Small intestine (tissue), 7 donors: ENCODE measurements around the gene SDC4. TPM values are rescaled to one million over a fixed set of nuclear protein-coding genes. Genes with fewer than 3 reads are reported as not detected.
A peak's percentile ranks its signal among the peaks of the same experiment; 100 is the strongest.
"Not testable (repeated sequence)": the region's sequence is repeated elsewhere in the genome, so short reads cannot be mapped to it uniquely, and the experiment has no call there.

ENCODE experiments used
- DNase-seq, 2 donors: peaks; one replicate each; pipeline versions ENCODE4 v3.0.0 to v3.0.0-alpha.2; 2013
- FAIRE-seq: peaks from 2 replicates; lab custom pipeline; 2012; peaks lifted over from hg19 to GRCh38; lab: Jason Lieb, UNC
- H3K27ac ChIP-seq, 3 donors: one replicate each; pipeline ENCODE4 v1.5.1; 2013; ENCODE audit warnings: low read length in 2 of 3, mild to moderate bottlenecking in 2 of 3, control low read depth in 1 of 3, inconsistent platforms in 1 of 3, low read depth in 1 of 3, moderate library complexity in 1 of 3
- H3K27me3 ChIP-seq, 3 donors: one replicate each; pipeline ENCODE4 v1.6.1; 2013; ENCODE audit warnings: low read length in 3 of 3, inconsistent platforms in 1 of 3; ENCODE audit not compliant: control insufficient read depth in 3 of 3, insufficient read depth in 3 of 3
- H3K36me3 ChIP-seq, 3 donors: one replicate each; pipeline ENCODE4 v1.6.1; 2013; ENCODE audit warnings: low read length in 3 of 3, inconsistent platforms in 1 of 3, low read depth in 1 of 3, mild to moderate bottlenecking in 1 of 3, moderate library complexity in 1 of 3; ENCODE audit not compliant: control insufficient read depth in 3 of 3, insufficient read depth in 2 of 3
- H3K4me1 ChIP-seq, 3 donors: one replicate each; pipeline ENCODE4 v1.6.1; 2013; ENCODE audit warnings: low read length in 2 of 3, inconsistent platforms in 1 of 3, low read depth in 1 of 3, mild to moderate bottlenecking in 1 of 3, moderate library complexity in 1 of 3; ENCODE audit not compliant: control insufficient read depth in 3 of 3, insufficient read depth in 2 of 3
- H3K4me3 ChIP-seq, 3 donors: one replicate each; pipeline ENCODE4 v1.5.1; 2013; ENCODE audit warnings: low read length in 3 of 3, control low read depth in 1 of 3, inconsistent platforms in 1 of 3, low read depth in 1 of 3, mild to moderate bottlenecking in 1 of 3, moderate library complexity in 1 of 3
- H3K9me3 ChIP-seq, 2 donors: one replicate each; pipeline ENCODE4 v1.6.1; 2013; ENCODE audit warnings: low read depth in 1 of 2, low read length in 1 of 2; ENCODE audit not compliant: control insufficient read depth in 2 of 2, insufficient read depth in 1 of 2
- WGBS, 3 donors: extraction: QIAGEN DNeasy Blood & Tissue Kit; methylation state at CpG; one replicate each; pipeline ENCODE4 v1.1.7; 2013; 5-methylcytosine and 5-hydroxymethylcytosine counted together
- polyA plus RNA-seq, 4 donors: library from polyadenylated mRNA; stranded (reverse) in 3 of 4; unstranded in 1 of 4; fragments of 200-250 nt in 3 of 4; fragments of 120-200 nt in 1 of 4; gene quantifications; one replicate each; pipeline versions ENCODE4 v1.2.1 to v1.2.3, GENCODE V29; 2013
- donor health status: healthy with polysubstance abuse.
- donor health status: control.
- donor health status: control.
- donor health status: Bipolar disorder and iron deficiency.
- donor health status: healthy.

Gene SDC4
- polyA plus RNA-seq, 4 donors: 14.3 to 95.8 (median 23.5) TPM

- Histone ChIP-seq H3K27ac (no peak overlapping the region), H3K9me3 (no peaks in the 10 kb centered on the region), H3K27me3 (no peaks in the 10 kb centered on the region), H3K4me3 (no peak overlapping the region), H3K36me3 (no peaks in the 10 kb centered on the region), H3K4me1 (peaks cover 4 to 7% (median 5%) of the 10 kb centered on the region in 3 donors)
- 84 to 94% (median 94%) methylated on average over 3 of the region's 3 CpGs for WGBS, 3 donors
- FAIRE-seq (no peak), DNase-seq (no peak)
Observed at GRCh38 chr20:45352729-45353128, 4.5 kb upstream of the SDC4 start.

- 93 to 95% (median 95%) methylated on average over 10 of the region's 10 CpGs for WGBS, 3 donors
- not testable (repeated sequence) for H3K4me1 ChIP-seq, H3K27ac ChIP-seq, H3K9me3 ChIP-seq, H3K27me3 ChIP-seq, H3K4me3 ChIP-seq, FAIRE-seq, DNase-seq, H3K36me3 ChIP-seq
Observed at GRCh38 chr20:45350795-45351194, 2.6 kb upstream of the SDC4 start.

GRCh38 chr20:45350217-45350616, 2.0 kb upstream of the SDC4 start:
- no peak for DNase-seq
- Histone ChIP-seq H3K4me3 (no peak overlapping the region), H3K27ac (no peak overlapping the region), H3K36me3 (peaks cover 0 to 10% (median 0%) of the 10 kb centered on the region in 3 donors), H3K4me1 (peaks cover 0 to 16% (median 2%) of the 10 kb centered on the region in 3 donors), H3K27me3 (no peaks in the 10 kb centered on the region), H3K9me3 (no peaks in the 10 kb centered on the region)
- WGBS, 3 donors: 28 to 52% (median 45%) methylated on average over 1 of the region's 1 CpG
- FAIRE-seq: no peak

- WGBS, 3 donors: 2 to 21% (median 8%) methylated on average over 10 of the region's 10 CpGs
- no peaks in the 10 kb centered on the region for H3K9me3 ChIP-seq
- peak; percentile 63 to 71 for DNase-seq
- H3K4me1 ChIP-seq: peaks cover 0 to 38% (median 9%) of the 10 kb centered on the region in 3 donors
- H3K36me3 ChIP-seq: peaks cover 0 to 15% (median 0%) of the 10 kb centered on the region in 3 donors
- peak overlapping the region; percentile 94 to 96 (median 95) for H3K27ac ChIP-seq
- FAIRE-seq: no peak
- H3K4me3 ChIP-seq: peak overlapping the region; percentile 74 to 87 (median 81)
- no peaks in the 10 kb centered on the region for H3K27me3 ChIP-seq
Observed at GRCh38 chr20:45347297-45347935, 808 bp downstream of the SDC4 start.

- peaks cover 0 to 43% (median 9%) of the 10 kb centered on the region in 3 donors for H3K4me1 ChIP-seq
- FAIRE-seq (no peak), DNase-seq (no peak)
- no peaks in the 10 kb centered on the region for H3K27me3 ChIP-seq
- peak overlapping the region; percentile 74 to 87 (median 81) for H3K4me3 ChIP-seq
- no peaks in the 10 kb centered on the region for H3K9me3 ChIP-seq
- 17 to 58% (median 32%) methylated on average over 5 of the region's 5 CpGs for WGBS, 3 donors
- H3K36me3 ChIP-seq: peaks cover 0 to 19% (median 0%) of the 10 kb centered on the region in 3 donors
- peak overlapping the region; percentile 94 to 96 (median 95) for H3K27ac ChIP-seq
Observed at GRCh38 chr20:45346851-45347250, 1.4 kb downstream of the SDC4 start.

GRCh38 chr20:45346291-45346718, 1.9 kb downstream of the SDC4 start:
- Histone ChIP-seq H3K27ac (peak overlapping the region; percentile 94 to 96 (median 95)), H3K27me3 (no peaks in the 10 kb centered on the region), H3K9me3 (no peaks in the 10 kb centered on the region), H3K4me3 (peak overlapping the region in 2 of 3 donors; percentile 81 to 87), H3K36me3 (peaks cover 0 to 24% (median 0%) of the 10 kb centered on the region in 3 donors), H3K4me1 (peaks cover 0 to 49% (median 9%) of the 10 kb centered on the region in 3 donors)
- FAIRE-seq: no peak
- 15 to 53% (median 32%) methylated on average over 3 of the region's 3 CpGs for WGBS, 3 donors
- DNase-seq: no peak

- Histone ChIP-seq H3K36me3 (peaks cover 0 to 32% (median 0%) of the 10 kb centered on the region in 3 donors), H3K4me3 (peak overlapping the region in 2 of 3 donors; percentile 81 to 87), H3K9me3 (no peaks in the 10 kb centered on the region), H3K27ac (peak overlapping the region; percentile 94 to 96 (median 95)), H3K27me3 (no peaks in the 10 kb centered on the region), H3K4me1 (peaks cover 3 to 59% (median 9%) of the 10 kb centered on the region in 3 donors)
- FAIRE-seq (no peak), DNase-seq (peak; percentile 48 to 70)
- 14 to 54% (median 33%) methylated on average over 9 of the region's 9 CpGs for WGBS, 3 donors
Observed at GRCh38 chr20:45345104-45345936, 2.9 kb downstream of the SDC4 start.

GRCh38 chr20:45344168-45344860, 3.9 kb downstream of the SDC4 start:
- WGBS, 3 donors: 14 to 44% (median 28%) methylated on average over 9 of the region's 9 CpGs
- DNase-seq: peak; percentile 80 to 82
- no peaks in the 10 kb centered on the region for H3K27me3 ChIP-seq
- H3K9me3 ChIP-seq: no peaks in the 10 kb centered on the region
- H3K36me3 ChIP-seq: peaks cover 0 to 40% (median 0%) of the 10 kb centered on the region in 3 donors
- peaks cover 8 to 69% (median 10%) of the 10 kb centered on the region in 3 donors for H3K4me1 ChIP-seq
- H3K4me3 ChIP-seq: peak overlapping the region in 2 of 3 donors; percentile 32 to 87
- peak overlapping the region; percentile 94 to 96 (median 95) for H3K27ac ChIP-seq
- FAIRE-seq: no peak
